Measurements from ENCODE around the gene ARHGAP18.

The ARHGAP18 gene

GRCh38 chr6:129713806-129714333, 3.9 kb upstream of the ARHGAP18 start:
- no peak for DNase-seq

GRCh38 chr6:129711271-129711631, 1.3 kb upstream of the ARHGAP18 start:
- no peak for DNase-seq

- no peak for DNase-seq
These were observed 683 bp upstream of the ARHGAP18 start for GRCh38 chr6:129710450-129711270.

- DNase-seq, result no peak
These were observed 695 bp downstream of the ARHGAP18 start for GRCh38 chr6:129709196-129709768.

GRCh38 chr6:129708496-129709195, 1.3 kb downstream of the ARHGAP18 start:
- no peak for DNase-seq

GRCh38 chr6:129707882-129708495, 2.0 kb downstream of the ARHGAP18 start:
- no peak for DNase-seq

- no peak for DNase-seq
These were observed 2.9 kb downstream of the ARHGAP18 start for GRCh38 chr6:129707028-129707427.

GRCh38 chr6:129705212-129705611, 4.8 kb downstream of the ARHGAP18 start:
- no peak for DNase-seq

GRCh38 chr6:129704708-129705107, 5.3 kb downstream of the ARHGAP18 start:
- DNase-seq, result no peak

- DNase-seq, result no peak
These were observed 8.1 kb downstream of the ARHGAP18 start for GRCh38 chr6:129701721-129702455.

- no peak for DNase-seq
These were observed 9.3 kb downstream of the ARHGAP18 start for GRCh38 chr6:129700666-129701065.

- DNase-seq, result no peak
These were observed 10.3 kb downstream of the ARHGAP18 start for GRCh38 chr6:129699659-129700058.

- no peak for DNase-seq
These were observed 11.5 kb downstream of the ARHGAP18 start for GRCh38 chr6:129698430-129698829.

- DNase-seq, result no peak
These were observed 12.2 kb downstream of the ARHGAP18 start for GRCh38 chr6:129697788-129698187.

GRCh38 chr6:129696843-129697242, 13.1 kb downstream of the ARHGAP18 start:
- DNase-seq, result no peak

- DNase-seq, result no peak
These were observed 14.0 kb downstream of the ARHGAP18 start for GRCh38 chr6:129696028-129696418.

GRCh38 chr6:129695373-129696027, 14.5 kb downstream of the ARHGAP18 start:
- no peak for DNase-seq

- DNase-seq, result no peak
These were observed 15.9 kb downstream of the ARHGAP18 start for GRCh38 chr6:129694036-129694435.

- no peak for DNase-seq
These were observed 17.5 kb downstream of the ARHGAP18 start for GRCh38 chr6:129692467-129692866.

GRCh38 chr6:129691709-129692108, 18.3 kb downstream of the ARHGAP18 start:
- no peak for DNase-seq

GRCh38 chr6:129691043-129691640, 18.8 kb downstream of the ARHGAP18 start:
- DNase-seq, result no peak

Measured in NCI-H774 (cell line).